Neural progenitor cell (in vitro differentiated cells): ENCODE results near the gene LRRC28. TPM values are rescaled to one million over a fixed set of nuclear protein-coding genes. Genes with fewer than 3 reads are reported as not detected.

Experiments
- DNase-seq: peaks from one replicate; pipeline ENCODE4 v3.0.0-alpha.2; 2016; ENCODE audit warnings: low spot score
- H2AFZ ChIP-seq: fragments of 200-600 bp; sonication (generic); replicated peaks from 2 replicates; pipeline ENCODE4 v1.6.1; 2016; ENCODE audit warnings: antibody characterized with exemption
- H3F3A ChIP-seq: fragments of 200-600 bp; sonication (generic); 2 replicates; pipeline ENCODE4 v1.6.1; 2016; ENCODE audit warnings: antibody characterized with exemption, low read depth
- H3K27ac ChIP-seq: fragments of 200-600 bp; sonication (generic); 2 replicates; pipeline ENCODE4 v1.5.1; 2016; ENCODE audit warnings: mild to moderate bottlenecking
- H3K27me3 ChIP-seq: fragments of 200-600 bp; sonication (generic); 2 replicates; pipeline ENCODE4 v1.6.1; 2016; ENCODE audit warnings: mild to moderate bottlenecking, moderate library complexity
- H3K36me3 ChIP-seq: fragments of 200-600 bp; sonication (generic); 2 replicates; pipeline ENCODE4 v1.5.1; 2016
- H3K4me1 ChIP-seq: fragments of 200-600 bp; sonication (generic); 2 replicates; pipeline ENCODE4 v1.6.1; 2016; ENCODE audit warnings: mixed run types
- H3K4me2 ChIP-seq: fragments of 200-600 bp; sonication (generic); 2 replicates; pipeline ENCODE4 v1.6.1; 2016
- H3K4me3 ChIP-seq: fragments of 200-600 bp; sonication (generic); 2 replicates; pipeline ENCODE4 v1.5.1; 2016
- H3K79me2 ChIP-seq: fragments of 200-600 bp; sonication (generic); 2 replicates; pipeline ENCODE4 v1.6.1; 2016; ENCODE audit warnings: low read depth
- H3K9ac ChIP-seq: fragments of 200-600 bp; sonication (generic); 2 replicates; pipeline ENCODE4 v1.6.1; 2016
- H3K9me3 ChIP-seq: fragments of 200-600 bp; sonication (generic); 2 replicates; pipeline ENCODE4 v1.5.1; 2016; ENCODE audit warnings: low read depth
- H4K20me1 ChIP-seq: fragments of 200-600 bp; sonication (generic); 2 replicates; pipeline ENCODE4 v1.6.1; 2016; ENCODE audit warnings: low read depth
- H3K27ac Mint-ChIP-seq: 3 replicates; pipeline ENCODE4 v1.8.0; 2021; ENCODE audit warnings: mixed read lengths
- H3K27me3 Mint-ChIP-seq: 2 replicates; pipeline ENCODE4 v1.8.0; 2022; ENCODE audit warnings: low read depth, mild to moderate bottlenecking, inconsistent platforms, moderate library complexity, mixed read lengths; ENCODE audit not compliant: insufficient read depth
- H3K36me3 Mint-ChIP-seq: 3 replicates; pipeline ENCODE4 v1.8.0; 2021; ENCODE audit warnings: mixed read lengths
- H3K4me1 Mint-ChIP-seq: 3 replicates; pipeline ENCODE4 v1.8.0; 2021; ENCODE audit warnings: mixed read lengths
- H3K4me3 Mint-ChIP-seq: 3 replicates; pipeline ENCODE4 v1.8.0; 2021; ENCODE audit warnings: mild to moderate bottlenecking, moderate library complexity, mixed read lengths
- H3K9me3 Mint-ChIP-seq: 3 replicates; pipeline ENCODE4 v1.8.0; 2020; ENCODE audit warnings: mixed read lengths
- CTCF ChIP-seq: fragments of 200-600 bp; sonication (generic); IDR thresholded peaks from 2 replicates; pipeline ENCODE4 v1.5.1; 2017; ENCODE audit warnings: antibody characterized with exemption, mild to moderate bottlenecking
- EZH2 ChIP-seq: fragments of 200-600 bp; sonication (generic); IDR thresholded peaks from 2 replicates; pipeline ENCODE4 v1.6.1; 2017; ENCODE audit warnings: antibody characterized with exemption, mild to moderate bottlenecking, moderate library complexity
- EZH2phosphoT487 ChIP-seq: fragments of 200-600 bp; sonication (generic); IDR thresholded peaks from 2 replicates; pipeline ENCODE4 v1.6.1; 2017; ENCODE audit warnings: antibody characterized with exemption
- total RNA-seq: library from RNA; depleted of rRNA; stranded (reverse); fragments of >200 nt; gene quantifications from 2 replicates; pipeline ENCODE4 v1.2.3, GENCODE V29; 2015; ENCODE audit warnings: low replicate concordance

LRRC28 gene
- total RNA-seq, 1 donor from 2014 or later, result 34.5 TPM

GRCh38 chr15:99425657-99426301, 174.5 kb downstream of the LRRC28 start:
- Histone ChIP-seq H3F3A (no peaks in the 10 kb centered on the region), H3K36me3 (no peaks in the 10 kb centered on the region), H3K4me2 (no peak overlapping the region), H2AFZ (no peak overlapping the region), H3K27ac (no peak overlapping the region), H3K79me2 (no peaks in the 10 kb centered on the region), H3K9me3 (no peaks in the 10 kb centered on the region), H4K20me1 (no peaks in the 10 kb centered on the region), H3K27me3 (no peaks in the 10 kb centered on the region), H3K9ac (no peak overlapping the region), H3K4me3 (no peak overlapping the region), H3K4me1 (peaks cover 5% of the 10 kb centered on the region)
- Mint-ChIP-seq H3K4me3 (no peak overlapping the region), H3K4me1 (peaks cover 17% of the 10 kb centered on the region), H3K27me3 (peaks cover 8% of the 10 kb centered on the region), H3K36me3 (no peaks in the 10 kb centered on the region), H3K9me3 (peaks cover 2% of the 10 kb centered on the region), H3K27ac (peak overlapping the region; percentile 93)
- TF ChIP-seq EZH2 (no peak), CTCF (no peak), EZH2phosphoT487 (no peak)
- DNase-seq, result no peak

- H3K27me3 Mint-ChIP-seq, result peaks cover 8% of the 10 kb centered on the region
- H3K9ac ChIP-seq, result no peak overlapping the region
- H3K27me3 ChIP-seq, result no peaks in the 10 kb centered on the region
- H3K4me2 ChIP-seq, result no peak overlapping the region
- H3F3A ChIP-seq, result no peaks in the 10 kb centered on the region
- H3K4me1 ChIP-seq, result no peaks in the 10 kb centered on the region
- no peak for DNase-seq
- H3K36me3 ChIP-seq, result no peaks in the 10 kb centered on the region
- H3K4me3 ChIP-seq, result no peak overlapping the region
- TF ChIP-seq EZH2phosphoT487 (no peak), EZH2 (no peak), CTCF (no peak)
- no peaks in the 10 kb centered on the region for H3K79me2 ChIP-seq
- no peaks in the 10 kb centered on the region for H4K20me1 ChIP-seq
- H3K27ac ChIP-seq, result no peak overlapping the region
- H2AFZ ChIP-seq, result no peak overlapping the region
- no peaks in the 10 kb centered on the region for H3K36me3 Mint-ChIP-seq
- no peak overlapping the region for H3K27ac Mint-ChIP-seq
- H3K9me3 ChIP-seq, result no peaks in the 10 kb centered on the region
- no peaks in the 10 kb centered on the region for H3K9me3 Mint-ChIP-seq
- H3K4me1 Mint-ChIP-seq, result peaks cover 10% of the 10 kb centered on the region
- no peak overlapping the region for H3K4me3 Mint-ChIP-seq
Measured at GRCh38 chr15:99426431-99427105, 175.3 kb downstream of the LRRC28 start.

GRCh38 chr15:99427210-99427609, 175.9 kb downstream of the LRRC28 start:
- Histone ChIP-seq H3K36me3 (no peaks in the 10 kb centered on the region), H3K4me3 (no peak overlapping the region), H3K79me2 (no peaks in the 10 kb centered on the region), H3K4me1 (no peaks in the 10 kb centered on the region), H3K9ac (no peak overlapping the region), H3K27ac (no peak overlapping the region), H3K4me2 (no peak overlapping the region), H4K20me1 (no peaks in the 10 kb centered on the region), H2AFZ (no peak overlapping the region), H3F3A (no peaks in the 10 kb centered on the region), H3K27me3 (no peaks in the 10 kb centered on the region), H3K9me3 (no peaks in the 10 kb centered on the region)
- H3K9me3 Mint-ChIP-seq, result no peaks in the 10 kb centered on the region
- H3K27ac Mint-ChIP-seq, result peak overlapping the region; percentile 52
- DNase-seq, result no peak
- no peaks in the 10 kb centered on the region for H3K36me3 Mint-ChIP-seq
- TF ChIP-seq CTCF (no peak), EZH2 (no peak), EZH2phosphoT487 (no peak)
- peaks cover 7% of the 10 kb centered on the region for H3K27me3 Mint-ChIP-seq
- peaks cover 10% of the 10 kb centered on the region for H3K4me1 Mint-ChIP-seq
- H3K4me3 Mint-ChIP-seq, result no peak overlapping the region
